Natural killer cell (primary cell): ENCODE measurements around the gene MRAP2. TPM values are rescaled to one million over a fixed set of nuclear protein-coding genes. Genes with fewer than 3 reads are reported as not detected.

Source experiments
- ATAC-seq, 3 donors: fragments of 150-1000 bp in 2 of 3; fragments of 200-7000 bp in 1 of 3; cut with Tn5 transposase; 1 replicate in 1 of 3; 2 replicates in 2 of 3; pipeline ENCODE4 v1.10.0; 2021; ENCODE audit warnings: mild to moderate bottlenecking in 2 of 3, moderate library complexity in 2 of 3
- DNase-seq, 2 donors: peaks; one replicate each; pipeline versions ENCODE4 v3.0.0 to v3.0.0-alpha.2; 2013 to 2021; ENCODE audit warnings: mixed read lengths in 1 of 2
- H3K27ac ChIP-seq: one replicate; pipeline ENCODE4 v1.5.1; 2013; ENCODE audit warnings: mild to moderate bottlenecking, low read length
- H3K27me3 ChIP-seq: one replicate; pipeline ENCODE4 v1.6.1; 2013; ENCODE audit warnings: low read length; ENCODE audit not compliant: control insufficient read depth, insufficient read depth
- H3K36me3 ChIP-seq: one replicate; pipeline ENCODE4 v1.6.1; 2013; ENCODE audit warnings: low read length; ENCODE audit not compliant: control insufficient read depth, insufficient read depth
- H3K4me1 ChIP-seq: one replicate; pipeline ENCODE4 v1.6.1; 2013; ENCODE audit warnings: low read length; ENCODE audit not compliant: control insufficient read depth, insufficient read depth
- H3K4me3 ChIP-seq: one replicate; pipeline ENCODE4 v1.5.1; 2013; ENCODE audit warnings: low read length
- H3K9me3 ChIP-seq: one replicate; pipeline ENCODE4 v1.6.1; 2013; ENCODE audit warnings: low read length; ENCODE audit not compliant: control insufficient read depth, insufficient read depth
- H3K27ac Mint-ChIP-seq, 2 donors: one replicate each; pipeline ENCODE4 v1.8.0; 2022; ENCODE audit warnings: mild to moderate bottlenecking in 2 of 2, mixed read lengths in 2 of 2, moderate library complexity in 1 of 2
- H3K27me3 Mint-ChIP-seq, 2 donors: one replicate each; pipeline ENCODE4 v1.8.0; 2022; ENCODE audit warnings: low read depth in 2 of 2, mixed read lengths in 2 of 2
- H3K36me3 Mint-ChIP-seq: one replicate; pipeline ENCODE4 v1.8.0; 2022; ENCODE audit warnings: mixed read lengths
- H3K4me1 Mint-ChIP-seq, 2 donors: one replicate each; pipeline ENCODE4 v1.8.0; 2022; ENCODE audit warnings: mixed read lengths in 2 of 2
- H3K4me3 Mint-ChIP-seq: one replicate; pipeline ENCODE4 v1.8.0; 2022; ENCODE audit warnings: mild to moderate bottlenecking, moderate library complexity, mixed read lengths
- H3K9me3 Mint-ChIP-seq, 2 donors: one replicate each; pipeline ENCODE4 v1.8.0; 2022; ENCODE audit warnings: mixed read lengths in 2 of 2
- CTCF ChIP-seq: fragments of 200-600 bp; IDR thresholded peaks from one replicate; pipeline ENCODE4 v1.8.0; 2022; ENCODE audit warnings: antibody characterized with exemption
- WGBS: methylation state at CpG from one replicate; pipeline ENCODE4 v1.1.7; 2013; ENCODE audit warnings: missing lambda C conversion rate; ENCODE audit not compliant: insufficient coverage; 5-methylcytosine and 5-hydroxymethylcytosine counted together
- intact Hi-C: fragments of 100-400 bp; cut with micrococcal nuclease; formaldehyde crosslinking; loops from one replicate; pipeline ENCODE4 v1.14.2; 2022
- total RNA-seq, 4 donors: library from RNA; stranded (reverse); fragments of 120-200 nt in 1 of 4; gene quantifications; one replicate each; pipeline versions ENCODE4 v1.2.3 to v1.2.4, GENCODE V29; 2013 to 2022

The MRAP2 gene
- total RNA-seq, 3 donors from 2014 or later (not counting 1 experiment from before 2014, with no cell fraction given), result not detected

GRCh38 chr6:84021625-84022024 is 11.9 kb upstream of the MRAP2 start:
- peaks cover 0 to 2% of the 10 kb centered on the region in 2 donors for H3K9me3 Mint-ChIP-seq
- H3K27me3 Mint-ChIP-seq, result peaks cover 0 to 4% of the 10 kb centered on the region in 2 donors
- H3K4me1 ChIP-seq, result no peaks in the 10 kb centered on the region
- ATAC-seq (no peak), DNase-seq (no peak)
- no peak overlapping the region for H3K27ac ChIP-seq
- no peaks in the 10 kb centered on the region for H3K36me3 ChIP-seq
- no peak overlapping the region for H3K4me3 ChIP-seq
- H3K9me3 ChIP-seq, result no peaks in the 10 kb centered on the region
- H3K36me3 Mint-ChIP-seq, result no peaks in the 10 kb centered on the region
- H3K27me3 ChIP-seq, result no peaks in the 10 kb centered on the region
- no CpG with 5 or more reads among the region's 2 CpGs for WGBS
- no peak overlapping the region for H3K27ac Mint-ChIP-seq
- H3K4me3 Mint-ChIP-seq, result no peak overlapping the region
- H3K4me1 Mint-ChIP-seq, result no peaks in the 10 kb centered on the region
- TF ChIP-seq CTCF, result no peak
- intact Hi-C loops, result no loop called here

- Histone ChIP-seq H3K4me3 (no peak overlapping the region), H3K27me3 (no peaks in the 10 kb centered on the region), H3K9me3 (no peaks in the 10 kb centered on the region), H3K36me3 (no peaks in the 10 kb centered on the region), H3K27ac (no peak overlapping the region), H3K4me1 (no peaks in the 10 kb centered on the region)
- WGBS, result 87% methylated on average over 5 of the region's 5 CpGs
- ATAC-seq (no peak), DNase-seq (no peak)
- no peaks in the 10 kb centered on the region for H3K36me3 Mint-ChIP-seq
- peaks cover 0 to 2% of the 10 kb centered on the region in 2 donors for H3K9me3 Mint-ChIP-seq
- no peaks in the 10 kb centered on the region for H3K4me1 Mint-ChIP-seq
- TF ChIP-seq CTCF, result no peak
- peaks cover 4 to 16% of the 10 kb centered on the region in 2 donors for H3K27me3 Mint-ChIP-seq
- no peak overlapping the region for H3K4me3 Mint-ChIP-seq
- intact Hi-C loops, result no loop called here
- H3K27ac Mint-ChIP-seq, result no peak overlapping the region
Measured at GRCh38 chr6:84026721-84027164, 6.8 kb upstream of the MRAP2 start.

GRCh38 chr6:84027340-84028181 is 6.0 kb upstream of the MRAP2 start:
- 64% methylated on average over 3 of the region's 5 CpGs for WGBS
- Mint-ChIP-seq H3K9me3 (peaks cover 0 to 2% of the 10 kb centered on the region in 2 donors), H3K36me3 (no peaks in the 10 kb centered on the region), H3K27me3 (peaks cover 10 to 24% of the 10 kb centered on the region in 2 donors), H3K27ac (no peak overlapping the region), H3K4me1 (no peaks in the 10 kb centered on the region), H3K4me3 (no peak overlapping the region)
- no peaks in the 10 kb centered on the region for H3K9me3 ChIP-seq
- no peaks in the 10 kb centered on the region for H3K27me3 ChIP-seq
- no peaks in the 10 kb centered on the region for H3K36me3 ChIP-seq
- H3K4me1 ChIP-seq, result no peaks in the 10 kb centered on the region
- no peak for DNase-seq
- intact Hi-C loops, result no loop called here
- no peak for ATAC-seq
- no peak overlapping the region for H3K4me3 ChIP-seq
- H3K27ac ChIP-seq, result no peak overlapping the region
- TF ChIP-seq CTCF, result no peak
